Hepatocyte (in vitro differentiated cells): ENCODE results near the gene IRF1. TPM values are rescaled to one million over a fixed set of nuclear protein-coding genes. Genes with fewer than 3 reads are reported as not detected.

ENCODE experiments used
- DNase-seq: peaks from one replicate; pipeline ENCODE4 v3.0.0-alpha.2; 2016; ENCODE audit warnings: low spot score
- H2AFZ ChIP-seq: fragments of 200-600 bp; sonication (generic); 2 replicates; pipeline ENCODE4 v1.6.0; 2016; ENCODE audit warnings: antibody characterized with exemption, mild to moderate bottlenecking
- H3K27ac ChIP-seq: fragments of 200-600 bp; sonication (generic); 2 replicates; pipeline ENCODE4 v1.5.1; 2016; ENCODE audit warnings: mild to moderate bottlenecking
- H3K27me3 ChIP-seq: fragments of 200-600 bp; sonication (generic); 2 replicates; pipeline ENCODE4 v1.6.1; 2016
- H3K36me3 ChIP-seq: fragments of 200-600 bp; sonication (generic); replicated peaks from 2 replicates; pipeline ENCODE4 v1.5.1; 2016; ENCODE audit warnings: low read depth; ENCODE audit not compliant: insufficient read depth
- H3K4me1 ChIP-seq: fragments of 200-600 bp; sonication (generic); 2 replicates; pipeline ENCODE4 v1.5.1; 2016; ENCODE audit warnings: mild to moderate bottlenecking, moderate library complexity; ENCODE audit not compliant: insufficient read depth
- H3K4me2 ChIP-seq: fragments of 200-600 bp; sonication (generic); 2 replicates; pipeline ENCODE4 v1.6.0; 2016
- H3K4me3 ChIP-seq: fragments of 200-600 bp; sonication (generic); 2 replicates; pipeline ENCODE4 v1.5.1; 2016; ENCODE audit warnings: mild to moderate bottlenecking
- H3K79me2 ChIP-seq: fragments of 200-600 bp; sonication (generic); 2 replicates; pipeline ENCODE4 v1.6.0; 2017; ENCODE audit warnings: mild to moderate bottlenecking
- H3K9me2 ChIP-seq: fragments of 200-600 bp; sonication (generic); replicated peaks from 2 replicates; pipeline ENCODE4 v1.6.0; 2017; ENCODE audit warnings: mild to moderate bottlenecking; ENCODE audit not compliant: insufficient read depth
- H3K9me3 ChIP-seq: fragments of 200-600 bp; sonication (generic); 2 replicates; pipeline ENCODE4 v1.5.1; 2016; ENCODE audit warnings: low read depth, mild to moderate bottlenecking
- H4K20me1 ChIP-seq: fragments of 200-600 bp; sonication (generic); 2 replicates; pipeline ENCODE4 v1.6.0; 2016; ENCODE audit warnings: mild to moderate bottlenecking; ENCODE audit not compliant: insufficient read depth, poor library complexity, severe bottlenecking
- CTCF ChIP-seq: fragments of 200-600 bp; sonication (generic); IDR thresholded peaks from 2 replicates; pipeline ENCODE4 v1.5.1; 2016; ENCODE audit warnings: antibody characterized with exemption, mild to moderate bottlenecking; ENCODE audit not compliant: poor library complexity
- EZH2 ChIP-seq: fragments of 200-600 bp; sonication (generic); IDR thresholded peaks from 2 replicates; pipeline ENCODE4 v1.6.1; 2016; ENCODE audit warnings: antibody characterized with exemption, mild to moderate bottlenecking, borderline replicate concordance
- EZH2phosphoT487 ChIP-seq: fragments of 200-600 bp; sonication (generic); IDR thresholded peaks from one replicate; pipeline ENCODE4 v1.6.1; 2018; ENCODE audit warnings: antibody characterized with exemption, mild to moderate bottlenecking, low read depth, moderate library complexity; ENCODE audit not compliant: unreplicated experiment, severe bottlenecking
- WGBS: methylation state at CpG from one replicate; pipeline ENCODE4 v1.1.6; 2016; ENCODE audit warnings: low lambda C conversion rate; ENCODE audit errors: missing lambda C conversion rate; 5-methylcytosine and 5-hydroxymethylcytosine counted together
- polyA plus RNA-seq: library from polyadenylated mRNA; unstranded; fragments of >200 nt; fragmentation: Nextera tagmentation; extraction: Ambion mirVana; gene quantifications from 2 replicates; pipeline ENCODE4 v1.2.1, GENCODE V29; 2016
- total RNA-seq: library from RNA; depleted of rRNA; stranded (reverse); fragments of >200 nt; gene quantifications from 2 replicates; pipeline ENCODE4 v1.2.3, GENCODE V29; 2014

IRF1 gene
- total and polyA plus RNA-seq, 2 experiments from 2014 or later = 30.9 to 35.8 TPM

GRCh38 chr5:132473668-132474067 is 16.9 kb downstream of the IRF1 start:
- H3K27me3 ChIP-seq = no peaks in the 10 kb centered on the region
- TF ChIP-seq CTCF (no peak), EZH2phosphoT487 (no peak), EZH2 (no peak)
- no peaks in the 10 kb centered on the region for H3K9me3 ChIP-seq
- H2AFZ ChIP-seq = no peak overlapping the region
- no peak overlapping the region for H3K4me3 ChIP-seq
- no peak overlapping the region for H3K4me2 ChIP-seq
- H3K9me2 ChIP-seq = no peaks in the 10 kb centered on the region
- no peaks in the 10 kb centered on the region for H3K36me3 ChIP-seq
- H3K27ac ChIP-seq = no peak overlapping the region
- peaks cover 73% of the 10 kb centered on the region for H3K4me1 ChIP-seq
- 73% methylated on average over 1 of the region's 1 CpG for WGBS
- H4K20me1 ChIP-seq = no peaks in the 10 kb centered on the region
- no peaks in the 10 kb centered on the region for H3K79me2 ChIP-seq
- DNase-seq = no peak

GRCh38 chr5:132473019-132473531 is 17.5 kb downstream of the IRF1 start:
- TF ChIP-seq EZH2phosphoT487 = no peak
- TF ChIP-seq CTCF = no peak
- TF ChIP-seq EZH2 = no peak
- Histone ChIP-seq H3K4me1 (peaks cover 67% of the 10 kb centered on the region), H4K20me1 (no peaks in the 10 kb centered on the region)

GRCh38 chr5:132472431-132472830 is 18.1 kb downstream of the IRF1 start:
- Histone ChIP-seq H3K27ac (no peak overlapping the region), H3K36me3 (no peaks in the 10 kb centered on the region), H3K4me2 (no peak overlapping the region), H3K79me2 (no peaks in the 10 kb centered on the region), H3K4me3 (no peak overlapping the region), H4K20me1 (no peaks in the 10 kb centered on the region), H3K4me1 (peaks cover 62% of the 10 kb centered on the region), H2AFZ (no peak overlapping the region), H3K9me2 (no peaks in the 10 kb centered on the region), H3K9me3 (no peaks in the 10 kb centered on the region), H3K27me3 (no peaks in the 10 kb centered on the region)
- DNase-seq = no peak
- TF ChIP-seq EZH2 (no peak), EZH2phosphoT487 (no peak), CTCF (no peak)
- 97% methylated on average over 8 of the region's 8 CpGs for WGBS

More at GRCh38 chr5:132473019-132473531, 17.5 kb downstream of the IRF1 start:
- no peak overlapping the region for H3K27ac ChIP-seq
- H3K36me3 ChIP-seq = no peaks in the 10 kb centered on the region
- no peaks in the 10 kb centered on the region for H3K9me3 ChIP-seq
- DNase-seq = no peak
- no peak overlapping the region for H2AFZ ChIP-seq
- H3K4me2 ChIP-seq = no peak overlapping the region
- no peaks in the 10 kb centered on the region for H3K27me3 ChIP-seq
- no peak overlapping the region for H3K4me3 ChIP-seq
- no peaks in the 10 kb centered on the region for H3K9me2 ChIP-seq
- WGBS = 93% methylated on average over 8 of the region's 8 CpGs
- no peaks in the 10 kb centered on the region for H3K79me2 ChIP-seq
